ENCODE results near the gene NPM1.

Gene NPM1

GRCh38 chr5:171415115-171415730 is 27.6 kb downstream of the NPM1 start:
- no peak for DNase-seq

GRCh38 chr5:171416160-171417049 is 28.8 kb downstream of the NPM1 start:
- DNase-seq = no peak

DNA sequence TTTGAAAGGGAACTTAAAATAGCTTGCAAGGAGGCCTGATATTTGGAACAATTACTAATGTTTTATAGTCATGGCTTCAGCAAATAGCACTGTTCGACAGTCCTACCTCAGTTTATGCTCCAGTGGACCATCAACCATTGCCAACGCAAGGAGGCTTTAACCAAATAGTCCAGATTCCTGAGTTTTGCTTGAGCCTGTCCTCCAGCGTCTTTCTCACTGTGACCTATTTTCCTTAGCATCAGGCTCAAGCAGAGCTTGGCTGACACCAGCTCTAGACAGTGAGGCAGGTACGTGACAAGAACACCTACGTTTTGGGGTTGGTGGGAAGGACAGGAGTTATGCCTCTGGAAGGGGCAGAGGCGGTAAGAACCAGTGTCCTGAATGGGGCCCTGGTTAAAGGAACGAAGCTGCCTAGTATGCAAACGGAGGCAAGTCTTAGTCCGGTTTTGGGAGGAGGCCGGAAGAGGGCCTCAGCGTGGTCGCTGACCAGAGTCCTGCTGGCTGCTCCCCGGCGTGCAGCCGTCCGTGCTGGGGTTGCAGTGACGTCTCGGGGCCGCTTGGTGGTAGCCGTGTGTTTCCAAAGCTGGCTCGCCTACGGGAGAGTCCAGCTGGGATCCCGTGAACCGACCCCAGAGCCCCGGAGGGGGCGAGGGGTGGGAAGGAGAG is 30.8 kb downstream of the NPM1 start:
- peak; percentile 37 for DNase-seq

DNA sequence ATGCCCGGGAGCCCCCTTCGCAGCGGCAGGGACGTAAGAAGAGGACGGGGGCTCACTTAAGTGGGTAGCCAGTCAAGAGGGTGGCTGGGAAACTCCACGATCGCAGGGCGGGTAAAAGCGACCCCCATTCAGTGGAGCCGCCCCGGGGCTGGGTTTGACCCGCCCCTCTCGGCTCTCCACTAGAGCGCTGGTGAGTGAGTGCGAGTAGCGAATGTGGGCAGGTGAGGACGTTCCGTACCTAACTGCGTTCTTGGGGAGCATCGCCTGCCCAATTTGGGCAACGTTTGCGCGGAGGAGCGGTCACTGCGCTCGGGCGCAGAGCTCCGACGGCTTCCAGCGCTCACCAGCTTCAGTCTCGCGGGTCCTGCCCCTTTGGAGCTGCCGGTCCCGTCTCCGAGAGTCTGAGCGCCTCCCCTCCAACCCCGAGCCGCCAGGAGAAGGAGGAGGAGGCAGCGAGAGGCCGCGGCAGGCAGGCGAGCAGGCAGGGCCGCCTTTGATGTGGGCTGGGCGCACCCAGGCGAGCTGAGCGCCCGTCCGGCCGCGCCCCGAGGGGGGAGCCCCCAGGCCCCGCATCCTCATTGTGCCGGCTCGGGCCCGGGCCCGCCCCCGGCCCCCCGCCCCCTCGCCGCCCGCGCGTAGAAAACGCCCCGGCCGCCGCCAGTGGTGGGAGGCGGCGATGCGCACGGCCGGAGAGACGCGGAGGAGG is 31.5 kb downstream of the NPM1 start, which contains the start of gene FGF18:
FGF18 (plus strand) TSS at position 666 of the 706 bp plus-strand sequence. CDS start 553 bp downstream, outside the sequence.
- DNase-seq = peak; percentile 23

DNA sequence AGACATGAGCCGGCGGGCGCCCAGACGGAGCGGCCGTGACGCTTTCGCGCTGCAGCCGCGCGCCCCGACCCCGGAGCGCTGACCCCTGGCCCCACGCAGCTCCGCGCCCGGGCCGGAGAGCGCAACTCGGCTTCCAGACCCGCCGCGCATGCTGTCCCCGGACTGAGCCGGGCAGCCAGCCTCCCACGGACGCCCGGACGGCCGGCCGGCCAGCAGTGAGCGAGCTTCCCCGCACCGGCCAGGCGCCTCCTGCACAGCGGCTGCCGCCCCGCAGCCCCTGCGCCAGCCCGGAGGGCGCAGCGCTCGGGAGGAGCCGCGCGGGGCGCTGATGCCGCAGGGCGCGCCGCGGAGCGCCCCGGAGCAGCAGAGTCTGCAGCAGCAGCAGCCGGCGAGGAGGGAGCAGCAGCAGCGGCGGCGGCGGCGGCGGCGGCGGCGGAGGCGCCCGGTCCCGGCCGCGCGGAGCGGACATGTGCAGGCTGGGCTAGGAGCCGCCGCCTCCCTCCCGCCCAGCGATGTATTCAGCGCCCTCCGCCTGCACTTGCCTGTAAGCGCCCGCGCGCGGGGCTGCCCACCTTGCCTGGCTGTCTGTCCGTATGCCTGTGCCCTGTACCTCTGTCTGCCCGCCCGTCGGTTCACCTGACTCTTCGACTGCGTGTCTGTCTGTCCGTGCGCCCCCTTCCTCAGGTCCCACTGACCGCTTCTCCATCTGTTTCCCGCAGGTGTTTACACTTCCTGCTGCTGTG is 32.2 kb downstream of the NPM1 start:
- no peak for DNase-seq

GRCh38 chr5:171420431-171421241 is 33.0 kb downstream of the NPM1 start:
- DNase-seq = no peak

DNA sequence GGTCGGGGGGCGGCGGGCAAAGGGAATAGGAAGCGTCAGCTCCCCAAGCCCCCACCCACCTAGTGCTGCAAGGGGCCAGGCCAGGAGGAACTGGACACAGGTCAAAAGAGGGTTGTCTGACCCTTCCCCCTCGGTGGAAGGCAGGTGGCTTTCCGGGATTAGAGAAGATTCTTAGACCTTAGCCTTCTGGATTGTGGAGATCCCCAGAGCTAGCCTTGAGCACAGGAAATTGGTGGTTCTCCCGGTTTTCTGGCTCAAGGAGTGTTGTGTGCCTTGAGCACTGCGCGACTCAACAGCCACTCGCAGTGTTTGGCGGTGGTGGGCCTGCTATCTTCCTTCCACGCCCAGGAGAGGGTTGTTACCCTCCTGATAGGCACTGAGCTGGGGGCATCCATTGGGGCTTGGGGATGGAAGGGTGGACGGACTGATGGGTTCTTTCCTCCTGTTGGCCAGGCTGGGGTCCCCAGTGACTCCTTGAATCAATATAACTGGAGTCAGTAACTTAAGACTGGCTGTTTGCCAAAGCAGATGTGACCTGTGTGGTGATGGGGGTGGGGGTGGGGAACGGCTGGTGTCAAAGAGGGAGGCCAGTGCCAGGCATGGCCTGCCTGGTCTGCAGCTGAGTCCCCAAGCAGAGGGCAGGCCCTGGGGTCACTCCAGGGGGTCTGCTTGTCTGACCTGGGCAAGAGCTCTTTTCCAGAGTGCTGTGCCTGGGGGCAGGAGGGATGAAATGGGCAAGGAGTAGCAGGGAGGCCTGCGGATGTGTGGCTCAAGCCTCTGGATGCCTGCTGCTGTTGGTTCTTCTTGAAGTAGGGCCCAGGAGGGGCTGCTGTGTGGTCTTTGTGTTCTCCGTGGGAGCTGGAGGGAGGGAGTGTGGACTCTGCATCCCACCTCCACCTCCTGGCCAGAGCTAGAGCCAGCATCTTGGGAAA is 33.9 kb downstream of the NPM1 start:
- DNase-seq = no peak

GRCh38 chr5:171422495-171422894 is 34.8 kb downstream of the NPM1 start:
- DNase-seq = no peak

DNA sequence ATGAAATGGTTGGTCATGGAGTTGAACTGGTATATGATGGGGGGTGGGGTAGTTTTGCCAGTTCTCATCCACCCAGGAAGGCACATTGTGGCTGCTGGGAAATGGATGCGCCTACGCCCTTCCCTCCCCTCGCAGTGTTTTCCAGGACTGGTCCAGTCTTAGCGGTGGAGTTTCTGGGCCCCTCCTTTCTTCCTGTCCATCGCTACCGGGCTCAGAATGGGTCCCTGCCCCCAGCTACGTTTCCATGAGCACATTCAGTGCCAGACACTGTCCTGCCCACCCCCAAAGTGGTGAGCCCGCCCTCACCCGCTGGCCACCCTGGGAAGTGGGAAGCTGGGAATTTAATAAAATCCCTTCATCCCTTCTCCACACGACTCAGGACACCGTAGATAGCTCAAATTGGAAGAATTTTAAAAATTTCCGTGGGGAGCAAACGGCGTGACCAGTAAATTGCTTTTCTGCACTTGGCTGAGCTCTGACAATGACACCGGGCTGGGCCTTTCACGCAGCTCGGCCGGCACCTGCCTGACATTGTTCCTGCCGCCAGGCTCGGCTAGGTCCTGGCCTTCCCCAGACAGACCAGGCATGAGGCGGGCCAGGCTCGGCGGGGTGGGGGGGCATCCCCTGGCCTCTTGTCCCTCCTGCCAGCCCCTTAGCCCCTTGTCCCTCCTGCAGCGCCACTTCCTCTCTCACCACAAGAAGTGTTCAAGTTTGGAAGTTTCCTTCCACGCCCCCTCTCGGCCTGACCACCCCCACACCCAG is 35.4 kb downstream of the NPM1 start:
- DNase-seq = no peak

GRCh38 chr5:171424726-171425125 is 37.1 kb downstream of the NPM1 start:
- DNase-seq = no peak

GRCh38 chr5:171425596-171426244 is 38.1 kb downstream of the NPM1 start:
- DNase-seq = no peak

DNA sequence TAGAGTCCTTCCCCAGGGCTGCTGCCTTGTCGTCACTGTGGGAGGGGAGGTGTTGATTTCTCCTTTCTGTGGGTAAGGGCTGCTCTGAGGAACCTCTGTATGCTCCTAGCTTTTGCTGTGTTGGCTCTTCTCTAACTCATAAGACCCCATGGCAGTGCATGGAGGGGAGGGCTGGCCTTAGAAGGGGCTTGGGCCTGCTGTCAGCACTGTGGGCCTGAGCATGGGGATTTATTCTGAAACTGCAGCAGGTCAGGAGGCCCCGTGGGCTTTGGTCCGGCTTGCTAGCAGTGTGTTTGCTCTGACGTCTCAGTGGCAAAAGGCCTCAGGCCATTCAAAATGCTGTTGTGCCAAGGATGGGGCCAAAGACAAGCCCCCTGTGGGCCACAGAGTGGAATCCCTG is 38.6 kb downstream of the NPM1 start:
- DNase-seq = no peak

DNA sequence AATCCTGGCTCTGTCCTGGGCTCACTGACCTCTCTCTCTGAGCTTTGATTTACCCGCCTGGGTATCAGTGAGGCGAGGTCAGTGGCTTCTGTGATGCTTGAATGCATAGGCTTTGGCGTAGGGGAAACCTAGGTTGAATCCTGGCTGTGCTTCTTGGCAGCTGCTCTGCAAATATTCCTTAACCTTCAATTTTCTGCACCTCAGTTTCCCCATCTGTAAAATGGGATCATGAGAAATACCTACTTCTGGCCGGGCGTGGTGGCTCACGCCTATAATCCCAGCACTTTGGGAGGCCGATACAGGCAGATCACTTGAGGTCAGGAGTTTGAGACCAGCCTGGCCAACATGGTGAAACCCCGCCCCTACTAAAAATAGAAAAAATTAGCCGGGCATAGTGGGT is 39.0 kb downstream of the NPM1 start:
- no peak for DNase-seq

- DNase-seq = no peak
Measured at GRCh38 chr5:171427318-171428167, 39.9 kb downstream of the NPM1 start.

DNA sequence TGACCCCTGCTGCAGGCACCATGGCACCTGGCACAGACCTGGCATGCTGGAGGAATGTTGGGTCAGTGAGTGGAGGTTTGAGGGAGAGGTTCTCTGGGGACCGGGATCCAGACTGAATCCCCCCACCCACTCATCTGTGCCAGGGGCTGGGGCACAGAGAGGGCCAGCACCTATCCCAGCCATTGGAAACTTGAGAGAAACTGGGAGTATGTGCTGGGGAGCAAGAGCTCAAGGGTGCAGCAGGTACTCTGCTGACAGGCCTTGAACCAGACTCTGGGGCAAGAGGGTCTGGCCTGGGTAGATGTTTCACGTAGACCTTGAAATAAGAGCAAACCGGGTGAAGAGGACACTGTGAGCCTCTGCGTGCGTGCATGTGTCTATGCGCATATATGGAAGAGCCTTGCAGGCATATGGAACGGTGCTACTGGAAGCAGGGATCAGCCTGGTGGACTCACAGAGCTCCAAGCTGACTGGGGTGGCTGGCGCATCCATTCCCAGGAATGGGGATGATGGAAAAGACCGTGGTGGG is 40.6 kb downstream of the NPM1 start:
- DNase-seq = no peak

DNA sequence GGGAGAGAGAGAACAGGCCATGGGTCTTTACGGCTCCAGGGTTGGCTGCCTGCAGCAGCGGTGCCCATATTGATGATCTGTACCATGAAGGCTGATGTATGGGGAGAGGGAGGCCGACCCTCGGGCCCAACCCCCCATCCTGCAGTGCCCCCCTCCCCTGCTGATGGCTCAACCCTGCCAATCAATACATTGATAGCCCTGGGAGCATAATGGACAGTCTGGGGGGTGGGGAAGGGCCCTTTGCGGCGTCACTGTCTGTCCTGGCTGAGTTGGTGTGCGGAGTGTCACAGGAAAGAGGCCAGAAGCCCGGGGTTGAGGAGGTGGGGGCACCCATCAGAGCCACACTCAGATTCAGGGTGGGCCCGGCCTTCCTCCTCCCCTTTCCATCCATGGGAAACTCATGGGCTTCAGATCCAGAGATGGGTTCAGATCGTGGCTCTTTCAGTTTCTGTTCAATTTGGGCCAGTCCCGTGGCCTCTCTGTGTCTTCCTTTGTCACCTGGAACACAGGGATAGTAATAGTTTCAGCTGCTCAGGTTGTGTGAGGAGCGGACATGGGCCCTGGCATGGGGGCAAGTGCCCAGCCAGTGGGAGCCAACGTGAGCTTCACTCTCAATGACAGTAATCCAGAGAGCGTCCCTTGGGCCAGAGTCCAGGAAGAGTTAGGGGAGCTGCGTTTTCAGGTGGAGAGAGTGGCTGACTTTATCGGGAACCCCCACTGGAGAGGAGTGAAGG is 41.3 kb downstream of the NPM1 start:
- no peak for DNase-seq

DNA sequence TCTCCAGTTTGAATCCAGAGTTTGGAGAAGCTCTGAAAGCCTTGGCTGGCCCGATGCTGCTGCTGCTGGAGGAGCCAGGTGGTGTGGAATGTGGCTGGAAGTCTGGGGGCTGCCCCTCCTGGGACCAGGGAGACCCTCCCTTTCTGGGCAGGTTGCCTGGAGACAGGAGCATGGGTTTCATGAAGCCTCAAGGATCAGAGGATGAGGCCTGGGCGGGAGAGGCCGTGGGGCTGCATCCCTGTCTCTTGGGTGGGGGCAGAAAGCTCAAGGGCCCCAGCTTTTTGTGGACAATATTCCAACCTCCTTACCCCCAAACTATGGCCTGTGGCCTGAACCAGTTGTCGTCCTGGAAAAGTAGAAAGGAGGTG is 41.9 kb downstream of the NPM1 start:
- no peak for DNase-seq

All from CD4-positive, alpha-beta T cell treated with Interferon gamma for 1 hour (primary cell).